ENCODE measurements around the gene CNN1. TPM values are rescaled to one million over a fixed set of nuclear protein-coding genes. Genes with fewer than 3 reads are reported as not detected.

Gene CNN1
- total and polyA plus RNA-seq, 2 of the 4 experiments (the other 2 are of a cell fraction) = 102 to 196 TPM

DNA sequence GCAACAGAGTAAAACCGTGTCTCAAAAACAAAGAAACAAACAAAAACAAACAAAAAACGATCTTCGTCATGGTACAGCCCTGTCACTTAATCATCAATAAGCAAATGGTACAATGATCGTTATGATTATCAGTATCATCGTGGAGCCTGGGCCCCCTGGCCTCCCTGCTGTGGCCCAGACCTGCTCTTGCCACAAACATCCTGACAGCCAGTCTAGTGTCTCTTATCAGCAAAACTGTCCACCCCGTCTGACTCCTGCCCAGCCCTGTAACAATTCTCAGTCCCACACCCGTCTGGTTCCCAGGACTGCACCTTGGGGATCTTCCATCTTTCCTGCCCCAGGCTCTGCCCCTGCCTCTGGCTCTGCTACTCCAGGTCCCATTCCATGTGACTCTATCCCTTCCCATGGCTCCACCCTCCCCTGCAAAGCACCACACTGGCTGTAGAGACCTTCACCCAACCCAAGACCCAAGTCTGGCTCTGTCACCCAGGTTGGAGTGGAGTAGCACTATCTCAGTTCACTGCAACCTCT lies 38.7 kb upstream of the CNN1 start:
- Histone ChIP-seq H3K27me3 (ENCODE audit: control insufficient read depth, insufficient read depth, low read length) (no peaks in the 10 kb centered on the region), H3K4me3 (ENCODE audit: insufficient read depth, low read depth, low read length) (no peak overlapping the region), H4K20me1 (ENCODE audit: insufficient read depth, low read length) (no peaks in the 10 kb centered on the region; the same call in 1 of the 2 replicates), H3K36me3 (ENCODE audit: control insufficient read depth, insufficient read depth, low read length) (peaks cover 8% of the 10 kb centered on the region), H4K5ac (ENCODE audit: low read depth, low read length) (no peak overlapping the region), H2AK5ac (ENCODE audit: low read depth, low read length) (no peak overlapping the region), H2BK15ac (ENCODE audit: low read depth, low read length) (no peak overlapping the region), H3K27ac (ENCODE audit: insufficient read depth, low read length) (no peak overlapping the region), H2AFZ (replicated peaks; ENCODE audit: low read length, poor library complexity) (no peak overlapping the region), H3K4me2 (ENCODE audit: low read depth, low read length) (no peak overlapping the region), H3K9ac (ENCODE audit: low read depth, low read length) (no peak overlapping the region), H3K9me3 (ENCODE audit: control insufficient read depth, insufficient read depth, low read length) (no peaks in the 10 kb centered on the region), H3K9me1 (ENCODE audit: insufficient read depth, low read length) (peaks cover 11% of the 10 kb centered on the region), H3K56ac (ENCODE audit: extremely low read depth, insufficient read depth, low read length) (no peak overlapping the region), H2BK120ac (ENCODE audit: low read depth, low read length) (no peak overlapping the region), H2AK9ac (replicated peaks; ENCODE audit: low read depth, low read length, poor library complexity) (no peak overlapping the region), H2BK20ac (ENCODE audit: low read depth, low read length) (no peak overlapping the region), H3K79me1 (ENCODE audit: low read depth in 1 of 2, low read length in 2 of 2) (peaks cover 14 to 40% of the 10 kb centered on the region in 2 experiments; a peak in 3 of 4 replicates), H2BK5ac (ENCODE audit: low read depth, low read length, poor library complexity, severe bottlenecking) (no peak overlapping the region), H3K4ac (ENCODE audit: low read depth, low read length) (no peak overlapping the region), H3K18ac (ENCODE audit: low read depth, low read length) (no peak overlapping the region), H3K14ac (replicated peaks; ENCODE audit: low read depth, low read length) (no peak overlapping the region), H4K91ac (ENCODE audit: insufficient read depth, low read depth, low read length) (no peak overlapping the region), H4K8ac (ENCODE audit: low read depth in 2 of 2, low read length in 2 of 2) (no peak overlapping the region), H3K4me1 (ENCODE audit: control insufficient read depth, insufficient read depth, low read length) (peaks cover 5% of the 10 kb centered on the region), H3K23ac (ENCODE audit: low read depth, low read length) (no peak overlapping the region)
- ATAC-seq (ENCODE audit: low read depth) = no peak
- dilution Hi-C loops (cut with HindIII; ENCODE audit: low sequenced_read_pairs, unreplicated experiment) = no loop called here
- BruUV-seq (replicated peaks) = no TSS peak
- in situ Hi-C loops (cut with MboI; ENCODE audit: low sequenced_read_pairs) = no loop called here
- TF ChIP-seq BHLHE40 (IDR thresholded peaks at IDR 0.05; ENCODE audit: low read depth, low read length) (no peak), SMC3 (IDR thresholded peaks at IDR 0.05; ENCODE audit: low read depth, low read length) (no peak)
- ChIA-PET POLR2A (ENCODE audit: unreplicated experiment) (interaction anchor here (0.6 kb wide), 1 partner anchor 207 kb away, joined by 5 read pairs; no protein-coding TSS in a partner anchor), CTCF (no interaction called here)
- no peak for DNase-seq
- intact Hi-C loops (cut with micrococcal nuclease) = no loop called here
- 50% methylated on average over 1 of the region's 7 CpGs; no CpG with 5 or more reads in 1 of the 2 experiments for WGBS, 2 experiments (ENCODE audit: extremely low coverage in 2 of 2, insufficient read length in 1 of 2)

All from IMR-90 (cell line).